Astrocyte of the spinal cord (primary cell): ENCODE data around the gene HAO2.

Experiments used
- DNase-seq: peaks from one replicate; pipeline ENCODE4 v3.0.0; 2011; ENCODE audit warnings: low read depth, low spot score
- H3K4me3 ChIP-seq: 2 replicates; pipeline ENCODE4 v1.5.1; 2011; ENCODE audit warnings: low read depth, mild to moderate bottlenecking, low read length, moderate library complexity
- in situ Hi-C: cut with HindIII; loops from 2 replicates; pipeline ENCODE4 v1.10.0; 2017; ENCODE audit warnings: low sequenced_read_pairs
- TF ChIP-seq, protein P1 (sequence below): IDR thresholded peaks from 2 replicates; pipeline ENCODE4 v1.5.1; 2012; ENCODE audit warnings: low read depth, mild to moderate bottlenecking, low read length, inconsistent platforms

The HAO2 gene

DNA sequence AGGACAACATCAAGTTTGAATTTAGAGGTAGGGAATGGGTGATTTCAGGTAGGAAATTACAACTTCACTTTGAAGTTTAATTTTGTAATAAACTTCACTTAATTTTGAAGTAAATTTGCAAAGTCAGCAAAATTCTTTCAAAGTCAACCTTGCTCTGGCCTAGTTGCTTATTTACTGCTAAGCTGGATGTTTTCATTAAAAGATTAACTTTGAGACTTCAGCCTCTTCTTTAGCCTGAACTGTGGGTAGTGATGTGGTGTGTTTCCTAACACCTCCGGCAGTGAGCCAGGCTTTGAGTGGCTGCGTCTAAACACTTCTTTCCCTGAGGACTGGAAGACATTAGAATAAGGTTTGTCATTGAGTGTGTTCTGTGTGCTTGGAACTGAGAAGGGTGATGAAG is at the start of gene HAO2:
Gene HAO2, plus strand, starts transcription at position 232 of the 400 bp plus-strand sequence. CDS start 12,301 bp downstream, outside the sequence.
- H3K4me3 ChIP-seq: no peak within 1 kb of the TSS
- TF ChIP-seq, protein P1, sequence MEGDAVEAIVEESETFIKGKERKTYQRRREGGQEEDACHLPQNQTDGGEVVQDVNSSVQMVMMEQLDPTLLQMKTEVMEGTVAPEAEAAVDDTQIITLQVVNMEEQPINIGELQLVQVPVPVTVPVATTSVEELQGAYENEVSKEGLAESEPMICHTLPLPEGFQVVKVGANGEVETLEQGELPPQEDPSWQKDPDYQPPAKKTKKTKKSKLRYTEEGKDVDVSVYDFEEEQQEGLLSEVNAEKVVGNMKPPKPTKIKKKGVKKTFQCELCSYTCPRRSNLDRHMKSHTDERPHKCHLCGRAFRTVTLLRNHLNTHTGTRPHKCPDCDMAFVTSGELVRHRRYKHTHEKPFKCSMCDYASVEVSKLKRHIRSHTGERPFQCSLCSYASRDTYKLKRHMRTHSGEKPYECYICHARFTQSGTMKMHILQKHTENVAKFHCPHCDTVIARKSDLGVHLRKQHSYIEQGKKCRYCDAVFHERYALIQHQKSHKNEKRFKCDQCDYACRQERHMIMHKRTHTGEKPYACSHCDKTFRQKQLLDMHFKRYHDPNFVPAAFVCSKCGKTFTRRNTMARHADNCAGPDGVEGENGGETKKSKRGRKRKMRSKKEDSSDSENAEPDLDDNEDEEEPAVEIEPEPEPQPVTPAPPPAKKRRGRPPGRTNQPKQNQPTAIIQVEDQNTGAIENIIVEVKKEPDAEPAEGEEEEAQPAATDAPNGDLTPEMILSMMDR: no peak
- DNase-seq: no peak
- in situ Hi-C loops: no loop called here

DNA sequence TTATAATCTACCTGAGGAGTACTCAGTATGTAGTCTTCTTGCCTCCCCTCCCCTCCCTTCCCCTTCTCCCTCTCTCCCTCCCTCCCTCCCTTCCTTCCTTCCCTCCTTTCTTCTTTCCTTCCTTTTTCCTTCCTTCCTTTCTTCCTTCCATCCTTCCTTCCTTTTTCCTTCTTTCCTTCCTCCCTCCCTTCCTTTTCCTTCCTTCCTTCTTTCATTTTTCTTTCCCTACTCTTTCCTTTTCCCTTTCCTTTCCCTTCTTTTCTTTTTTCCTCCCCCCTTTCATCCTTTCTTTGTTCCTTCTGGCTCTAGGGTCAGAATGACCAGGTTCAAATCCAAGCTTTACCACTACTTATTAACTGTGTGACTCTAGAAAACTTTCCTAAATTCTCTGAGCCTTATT is 48.5 kb upstream of the HAO2 start:
- TF ChIP-seq, protein P1: no peak
- DNase-seq: no peak
- in situ Hi-C loops: no loop called here

DNA sequence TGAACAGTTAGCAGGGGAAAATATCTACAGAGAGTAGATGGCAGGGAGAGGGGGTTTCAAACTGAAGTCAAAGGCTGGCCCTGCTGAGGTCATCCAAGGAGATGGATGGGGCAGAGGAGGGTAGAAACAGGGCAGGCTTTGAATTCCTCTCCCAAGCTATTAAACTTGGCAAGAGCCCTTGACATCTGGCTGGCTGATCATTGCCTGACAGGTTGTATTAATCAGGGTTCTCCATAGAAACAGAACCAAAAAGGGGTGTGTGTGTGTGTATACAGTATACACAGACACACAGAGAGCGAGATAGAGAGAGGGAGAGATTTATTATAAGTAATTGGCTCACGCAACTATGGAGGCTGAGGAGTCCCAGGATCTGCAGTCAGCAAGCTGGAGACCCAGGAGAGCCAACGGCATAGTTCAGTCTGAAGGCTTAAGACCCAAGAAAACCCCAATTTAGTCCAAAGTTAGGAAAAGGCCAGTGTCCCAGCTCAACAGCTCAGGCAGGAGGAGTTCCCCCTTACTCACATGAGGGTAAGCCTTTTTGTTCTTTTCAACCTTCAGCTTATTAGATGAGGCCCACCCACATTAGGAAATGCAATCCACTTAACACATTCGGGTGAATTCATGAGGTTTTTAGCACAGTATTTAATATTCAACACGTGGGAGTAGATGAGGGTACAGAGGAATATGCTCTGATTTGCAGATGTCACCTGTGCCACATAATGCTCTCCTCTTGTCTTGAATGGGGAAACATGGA is 46.7 kb upstream of the HAO2 start:
- TF ChIP-seq, protein P1: no peak
- in situ Hi-C loops: no loop called here
- no peak for DNase-seq
- H3K4me3 ChIP-seq: no peak overlapping the region

More for the DNA sequence above, 48.5 kb upstream of the HAO2 start:
- no peak overlapping the region for H3K4me3 ChIP-seq

DNA sequence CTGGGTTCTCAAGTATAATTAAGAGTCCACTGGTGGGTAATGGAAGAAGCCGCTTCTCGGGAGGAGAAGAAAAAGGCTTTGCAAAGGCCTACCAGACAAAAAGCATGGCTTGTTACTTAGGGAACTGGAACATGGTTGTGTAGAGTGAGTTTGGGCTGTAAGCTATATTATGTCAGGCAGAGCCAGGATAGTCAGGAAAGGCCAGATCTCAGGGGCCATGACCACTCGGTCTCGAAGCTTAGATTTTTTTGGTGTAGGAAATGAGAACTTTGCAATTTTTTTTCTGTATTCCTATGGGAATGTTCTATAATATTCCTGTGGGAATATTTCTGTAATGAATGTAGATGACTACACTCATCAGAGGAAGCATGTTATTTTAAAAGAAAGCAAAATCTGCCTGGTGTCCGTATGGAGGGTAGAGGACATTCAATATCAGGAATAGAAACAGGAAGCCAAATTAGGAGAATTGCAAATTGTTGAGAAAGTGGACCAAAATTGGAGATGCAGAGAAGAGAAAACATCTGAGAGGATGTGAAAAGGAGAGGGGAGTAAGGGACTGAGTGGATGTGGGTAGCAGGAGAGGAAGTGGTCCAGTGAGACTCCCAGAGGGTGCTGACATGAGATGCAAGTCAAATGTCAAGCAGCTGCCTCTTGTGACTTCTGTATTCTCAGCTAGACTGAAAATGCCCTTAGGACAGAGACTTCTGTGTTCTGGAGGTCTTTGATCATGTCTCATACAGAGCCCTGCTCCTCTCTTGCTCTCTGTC is 45.2 kb upstream of the HAO2 start:
- DNase-seq: no peak
- TF ChIP-seq, protein P1: no peak
- in situ Hi-C loops: no loop called here
- H3K4me3 ChIP-seq: no peak overlapping the region

DNA sequence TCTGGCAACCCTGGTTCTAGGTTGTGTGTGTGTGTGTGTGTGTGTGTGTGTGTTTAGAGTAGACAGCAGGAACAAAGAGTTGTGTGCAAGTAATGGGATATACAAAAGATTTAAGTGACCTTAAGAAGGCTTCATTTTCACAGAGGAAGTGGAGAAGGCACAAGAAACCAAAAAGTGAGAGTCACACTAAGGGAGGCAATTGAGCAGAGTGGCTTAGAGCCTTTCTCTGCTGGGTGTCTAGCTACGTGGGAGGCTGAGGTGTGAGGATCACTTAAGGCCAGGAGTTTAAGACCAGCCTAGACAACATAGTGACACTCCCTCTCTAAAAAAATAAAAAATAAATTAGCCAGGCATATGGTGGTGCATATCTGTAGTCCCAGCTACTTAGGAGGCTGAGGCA is 44.4 kb upstream of the HAO2 start:
- H3K4me3 ChIP-seq: no peak overlapping the region
- in situ Hi-C loops: no loop called here
- TF ChIP-seq, protein P1: no peak
- DNase-seq: no peak

DNA sequence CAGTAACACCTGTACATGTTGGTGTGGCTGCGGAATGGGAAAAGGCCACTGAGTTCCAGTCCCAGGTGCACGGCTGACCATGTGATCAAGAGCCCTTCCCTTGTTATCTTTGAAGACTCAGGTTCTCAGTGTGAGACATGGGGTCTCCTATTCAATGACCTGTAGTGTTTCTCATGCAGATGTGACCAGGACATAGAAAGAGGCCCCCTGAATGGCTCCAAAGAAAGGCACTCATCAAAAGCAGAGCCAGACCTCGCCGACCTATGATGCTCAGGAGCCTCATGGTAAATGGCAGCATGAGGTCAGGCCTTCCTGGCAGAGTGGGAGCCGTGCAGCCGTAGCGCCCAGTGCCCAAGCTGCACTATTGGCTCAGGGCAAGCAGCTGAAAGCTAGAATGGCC is 42.3 kb upstream of the HAO2 start:
- TF ChIP-seq, protein P1: no peak
- in situ Hi-C loops: no loop called here
- DNase-seq: no peak
- H3K4me3 ChIP-seq: no peak overlapping the region
